SK-N-SH (cell line): Measurements from ENCODE around the gene MAS1L.

Experiments
- CHD2 ChIP-seq: fragments of 150-350 bp; IDR thresholded peaks from 2 replicates; pipeline ENCODE4 v1.6.1; 2018; ENCODE audit warnings: low read length; ENCODE audit not compliant: partially characterized antibody
- CTCF ChIP-seq: fragments of 200-600 bp; sonication (generic); IDR thresholded peaks from 2 replicates; pipeline ENCODE4 v1.6.1; 2017; ENCODE audit warnings: antibody characterized with exemption, mild to moderate bottlenecking, moderate library complexity
- EP300 ChIP-seq, 2 experiments: IDR thresholded peaks; 2 replicates each; pipeline versions ENCODE4 v1.4.0 to v1.6.1; 2012; ENCODE audit warnings: borderline replicate concordance in 1 of 2, low read depth in 1 of 2, low read length in 1 of 2
- EZH2phosphoT487 ChIP-seq: fragments of 200-600 bp; sonication (generic); IDR thresholded peaks from 2 replicates; pipeline ENCODE4 v1.6.1; 2017; ENCODE audit warnings: low read depth, mixed run types, mild to moderate bottlenecking, antibody characterized with exemption, moderate library complexity, borderline replicate concordance
- GABPA ChIP-seq: IDR thresholded peaks from 2 replicates; pipeline ENCODE4 v1.4.0; 2012; ENCODE audit warnings: low read depth, mild to moderate bottlenecking
- JUND ChIP-seq: IDR thresholded peaks from 2 replicates; pipeline ENCODE4 v1.4.0; 2012
- MAX ChIP-seq: IDR thresholded peaks from 2 replicates; pipeline ENCODE4 v1.4.0; 2012; ENCODE audit warnings: low read depth
- MXI1 ChIP-seq: IDR thresholded peaks from 2 replicates; pipeline ENCODE4 v1.6.1; 2012; ENCODE audit warnings: mild to moderate bottlenecking, low read depth, low read length, improper control_type of control experiment
- NFIC ChIP-seq: IDR thresholded peaks from 2 replicates; pipeline ENCODE4 v1.4.0; 2012; ENCODE audit warnings: borderline replicate concordance
- POLR2AphosphoS5 ChIP-seq: IDR thresholded peaks from 2 replicates; pipeline ENCODE4 v1.6.1; 2012; ENCODE audit warnings: low read depth, low read length
- RAD21 ChIP-seq: IDR thresholded peaks from 2 replicates; pipeline ENCODE4 v1.6.1; 2012; ENCODE audit warnings: mild to moderate bottlenecking, low read length
- RXRA ChIP-seq: IDR thresholded peaks from 2 replicates; pipeline ENCODE4 v1.4.0; 2012; ENCODE audit warnings: low read depth, mild to moderate bottlenecking, borderline replicate concordance
- SMC3 ChIP-seq: IDR thresholded peaks from 2 replicates; pipeline ENCODE4 v1.6.1; 2012; ENCODE audit warnings: low read depth, low read length, improper control_type of control experiment
- TCF12 ChIP-seq: IDR thresholded peaks from 2 replicates; pipeline ENCODE4 v1.4.0; 2012

DNA sequence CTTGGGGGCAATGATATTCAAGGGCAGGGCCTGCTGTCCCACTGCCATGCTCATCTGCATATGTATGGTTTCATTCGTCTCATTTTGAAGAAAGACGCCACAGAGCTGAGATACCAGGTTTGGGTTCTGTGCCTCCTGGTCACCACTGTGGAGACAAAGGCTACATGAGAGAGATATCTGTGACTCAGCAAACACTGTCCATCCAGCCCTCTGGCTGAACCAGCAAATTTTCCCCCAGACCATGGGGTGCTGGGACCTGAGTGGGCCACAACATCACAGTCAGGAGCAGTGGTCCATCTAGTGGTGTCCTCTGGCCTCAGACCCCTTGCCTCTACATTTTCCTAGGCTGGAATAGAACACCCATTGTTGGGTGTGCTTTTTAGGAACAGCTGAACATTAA, at the start of gene MAS1L:
- no peak for TF ChIP-seq POLR2AphosphoS5
- TF ChIP-seq TCF12 = no peak
- no peak for TF ChIP-seq CTCF
- TF ChIP-seq MXI1 = no peak
- TF ChIP-seq MAX = no peak
- TF ChIP-seq EP300 (IDR thresholded peaks at IDR 0.05; ENCODE audit: borderline replicate concordance in 1 of 2, low read depth in 1 of 2, low read length in 1 of 2) = no peak
- no peak for TF ChIP-seq RXRA
- TF ChIP-seq GABPA = no peak
- no peak for TF ChIP-seq CHD2
- TF ChIP-seq EZH2phosphoT487 = no peak
- TF ChIP-seq JUND = no peak
- no peak for TF ChIP-seq SMC3
- no peak for TF ChIP-seq NFIC
- TF ChIP-seq RAD21 = no peak
